ENCODE measurements around the gene ABCC12.
"Not testable (repeated sequence)": the region's sequence is repeated elsewhere in the genome, so short reads cannot be mapped to it uniquely, and the experiment has no call there.

The ABCC12 gene

GRCh38 chr16:48182979-48183537, 27.3 kb upstream of the ABCC12 start:
- Histone ChIP-seq H3K18ac (ENCODE audit: low read length) (no peak overlapping the region), H2BK120ac (ENCODE audit: low read depth, low read length) (no peak overlapping the region), H3K23ac (ENCODE audit: low read length) (no peak overlapping the region), H3K4me3 (ENCODE audit: low read length) (no peak overlapping the region), H2AK5ac (ENCODE audit: low read length) (no peak overlapping the region), H3K9ac (ENCODE audit: low read length) (no peak overlapping the region), H3K79me1 (ENCODE audit: low read length) (no peaks in the 10 kb centered on the region), H4K8ac (ENCODE audit: low read depth, low read length) (no peak overlapping the region), H3K4me2 (ENCODE audit: low read length) (no peak overlapping the region), H3K36me3 (ENCODE audit: control insufficient read depth, insufficient read depth, low read length) (no peaks in the 10 kb centered on the region), H2BK15ac (replicated peaks; ENCODE audit: low read depth) (no peak overlapping the region), H3K56ac (ENCODE audit: low read length) (no peak overlapping the region), H3K27ac (ENCODE audit: low read depth, low read length) (no peak overlapping the region), H3K79me2 (ENCODE audit: control insufficient read depth, insufficient read depth, low read length) (no peaks in the 10 kb centered on the region), H2BK5ac (ENCODE audit: low read length) (no peak overlapping the region), H3K4me1 (ENCODE audit: control insufficient read depth, low read depth, low read length) (no peaks in the 10 kb centered on the region), H4K5ac (ENCODE audit: low read length) (no peak overlapping the region), H3K4ac (ENCODE audit: low read depth, low read length) (no peak overlapping the region), H3K27me3 (ENCODE audit: insufficient read depth, low read length, poor library complexity) (no peaks in the 10 kb centered on the region)
- DNase-seq: no peak
- no CpG with 5 or more reads among the region's 8 CpGs for WGBS (ENCODE audit: extremely low coverage, insufficient coverage, low lambda C conversion rate)

- H2BK15ac ChIP-seq (replicated peaks; ENCODE audit: low read depth); H3K27ac ChIP-seq (ENCODE audit: low read depth, low read length); H3K4me1 ChIP-seq (ENCODE audit: control insufficient read depth, low read depth, low read length); H4K5ac ChIP-seq (ENCODE audit: low read length); H4K8ac ChIP-seq (ENCODE audit: low read depth, low read length); H3K4ac ChIP-seq (ENCODE audit: low read depth, low read length); H3K79me1 ChIP-seq (ENCODE audit: low read length); H3K36me3 ChIP-seq (ENCODE audit: control insufficient read depth, insufficient read depth, low read length); H3K27me3 ChIP-seq (ENCODE audit: insufficient read depth, low read length, poor library complexity); H3K4me2 ChIP-seq (ENCODE audit: low read length); H3K79me2 ChIP-seq (ENCODE audit: control insufficient read depth, insufficient read depth, low read length); H3K23ac ChIP-seq (ENCODE audit: low read length); H3K56ac ChIP-seq (ENCODE audit: low read length); H3K18ac ChIP-seq (ENCODE audit: low read length); H3K4me3 ChIP-seq (ENCODE audit: low read length); H2BK5ac ChIP-seq (ENCODE audit: low read length); H2BK120ac ChIP-seq (ENCODE audit: low read depth, low read length); DNase-seq; H2AK5ac ChIP-seq (ENCODE audit: low read length); H3K9ac ChIP-seq (ENCODE audit: low read length): not testable (repeated sequence)
- no CpG with 5 or more reads among the region's 14 CpGs for WGBS (ENCODE audit: extremely low coverage, insufficient coverage, low lambda C conversion rate)
Measured at GRCh38 chr16:48181746-48182520, 26.1 kb upstream of the ABCC12 start.

GRCh38 chr16:48180868-48181480, 25.2 kb upstream of the ABCC12 start:
- Histone ChIP-seq H3K4me3 (ENCODE audit: low read length) (no peak overlapping the region), H3K79me1 (ENCODE audit: low read length) (no peaks in the 10 kb centered on the region), H3K18ac (ENCODE audit: low read length) (no peak overlapping the region), H3K23ac (ENCODE audit: low read length) (no peak overlapping the region), H3K4me2 (ENCODE audit: low read length) (no peak overlapping the region), H2BK120ac (ENCODE audit: low read depth, low read length) (no peak overlapping the region), H3K27me3 (ENCODE audit: insufficient read depth, low read length, poor library complexity) (no peaks in the 10 kb centered on the region), H4K5ac (ENCODE audit: low read length) (no peak overlapping the region), H2AK5ac (ENCODE audit: low read length) (no peak overlapping the region), H3K27ac (ENCODE audit: low read depth, low read length) (no peak overlapping the region), H2BK5ac (ENCODE audit: low read length) (no peak overlapping the region), H3K56ac (ENCODE audit: low read length) (no peak overlapping the region), H3K79me2 (ENCODE audit: control insufficient read depth, insufficient read depth, low read length) (no peaks in the 10 kb centered on the region), H3K9ac (ENCODE audit: low read length) (no peak overlapping the region), H4K8ac (ENCODE audit: low read depth, low read length) (no peak overlapping the region), H3K4ac (ENCODE audit: low read depth, low read length) (no peak overlapping the region), H3K36me3 (ENCODE audit: control insufficient read depth, insufficient read depth, low read length) (no peaks in the 10 kb centered on the region), H3K4me1 (ENCODE audit: control insufficient read depth, low read depth, low read length) (no peaks in the 10 kb centered on the region), H2BK15ac (replicated peaks; ENCODE audit: low read depth) (no peak overlapping the region)
- WGBS (ENCODE audit: extremely low coverage, insufficient coverage, low lambda C conversion rate): no CpG with 5 or more reads among the region's 9 CpGs
- no peak for DNase-seq

- Histone ChIP-seq H3K23ac (ENCODE audit: low read length) (no peak overlapping the region), H3K9ac (ENCODE audit: low read length) (no peak overlapping the region), H4K8ac (ENCODE audit: low read depth, low read length) (no peak overlapping the region), H3K27ac (ENCODE audit: low read depth, low read length) (no peak overlapping the region), H3K18ac (ENCODE audit: low read length) (no peak overlapping the region), H2AK5ac (ENCODE audit: low read length) (no peak overlapping the region), H3K79me2 (ENCODE audit: control insufficient read depth, insufficient read depth, low read length) (no peaks in the 10 kb centered on the region), H3K56ac (ENCODE audit: low read length) (no peak overlapping the region), H2BK15ac (replicated peaks; ENCODE audit: low read depth) (no peak overlapping the region), H4K5ac (ENCODE audit: low read length) (no peak overlapping the region), H3K4me2 (ENCODE audit: low read length) (no peak overlapping the region), H2BK120ac (ENCODE audit: low read depth, low read length) (no peak overlapping the region), H3K4ac (ENCODE audit: low read depth, low read length) (no peak overlapping the region), H3K4me1 (ENCODE audit: control insufficient read depth, low read depth, low read length) (no peaks in the 10 kb centered on the region), H3K4me3 (ENCODE audit: low read length) (no peak overlapping the region), H3K36me3 (ENCODE audit: control insufficient read depth, insufficient read depth, low read length) (no peaks in the 10 kb centered on the region), H3K79me1 (ENCODE audit: low read length) (no peaks in the 10 kb centered on the region), H2BK5ac (ENCODE audit: low read length) (no peak overlapping the region), H3K27me3 (ENCODE audit: insufficient read depth, low read length, poor library complexity) (no peaks in the 10 kb centered on the region)
- WGBS (ENCODE audit: extremely low coverage, insufficient coverage, low lambda C conversion rate): no CpG with 5 or more reads among the region's 20 CpGs
- no peak for DNase-seq
Measured at GRCh38 chr16:48176635-48177408, 21.0 kb upstream of the ABCC12 start.

DNA sequence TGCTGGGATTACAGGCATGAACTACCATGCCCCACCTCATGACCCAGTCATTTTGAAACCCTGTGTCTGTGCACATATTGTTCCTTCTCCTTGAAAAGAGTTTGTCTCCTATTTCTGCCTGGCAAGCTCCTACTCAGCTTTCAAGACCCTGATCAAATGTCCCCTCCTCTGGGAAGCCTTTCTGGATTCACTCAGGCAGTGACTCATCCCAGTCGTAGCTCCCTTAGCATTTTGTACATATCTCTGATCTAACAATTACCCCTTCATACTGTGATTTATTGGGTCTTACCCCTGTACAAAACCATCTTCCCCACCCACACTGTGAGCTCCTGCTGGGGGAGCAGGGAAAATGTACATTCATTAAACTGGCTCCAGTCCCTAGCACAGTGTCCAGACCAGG, 18.1 kb upstream of the ABCC12 start:
- no peak overlapping the region for H3K4me3 ChIP-seq (ENCODE audit: low read length)
- no peak for DNase-seq
- H2BK5ac ChIP-seq (ENCODE audit: low read length): no peak overlapping the region
- no CpG with 5 or more reads among the region's 1 CpG for WGBS (ENCODE audit: extremely low coverage, insufficient coverage, low lambda C conversion rate)
- H3K27ac ChIP-seq (ENCODE audit: low read depth, low read length): no peak overlapping the region
- H2BK120ac ChIP-seq (ENCODE audit: low read depth, low read length): no peak overlapping the region
- H3K4ac ChIP-seq (ENCODE audit: low read depth, low read length): no peak overlapping the region
- H3K18ac ChIP-seq (ENCODE audit: low read length): no peak overlapping the region
- no peak overlapping the region for H3K9ac ChIP-seq (ENCODE audit: low read length)
- no peaks in the 10 kb centered on the region for H3K27me3 ChIP-seq (ENCODE audit: insufficient read depth, low read length, poor library complexity)
- H3K36me3 ChIP-seq (ENCODE audit: control insufficient read depth, insufficient read depth, low read length): no peaks in the 10 kb centered on the region
- H3K79me2 ChIP-seq (ENCODE audit: control insufficient read depth, insufficient read depth, low read length): no peaks in the 10 kb centered on the region
- no peak overlapping the region for H2BK15ac ChIP-seq (replicated peaks; ENCODE audit: low read depth)
- no peaks in the 10 kb centered on the region for H3K4me1 ChIP-seq (ENCODE audit: control insufficient read depth, low read depth, low read length)
- H3K23ac ChIP-seq (ENCODE audit: low read length): no peak overlapping the region
- H4K8ac ChIP-seq (ENCODE audit: low read depth, low read length): no peak overlapping the region
- H2AK5ac ChIP-seq (ENCODE audit: low read length): no peak overlapping the region
- H4K5ac ChIP-seq (ENCODE audit: low read length): no peak overlapping the region
- no peak overlapping the region for H3K56ac ChIP-seq (ENCODE audit: low read length)
- H3K4me2 ChIP-seq (ENCODE audit: low read length): no peak overlapping the region
- no peaks in the 10 kb centered on the region for H3K79me1 ChIP-seq (ENCODE audit: low read length)

Data from mesendoderm (in vitro differentiated cells).